ENCODE measurements around the gene GBP7.

DNA sequence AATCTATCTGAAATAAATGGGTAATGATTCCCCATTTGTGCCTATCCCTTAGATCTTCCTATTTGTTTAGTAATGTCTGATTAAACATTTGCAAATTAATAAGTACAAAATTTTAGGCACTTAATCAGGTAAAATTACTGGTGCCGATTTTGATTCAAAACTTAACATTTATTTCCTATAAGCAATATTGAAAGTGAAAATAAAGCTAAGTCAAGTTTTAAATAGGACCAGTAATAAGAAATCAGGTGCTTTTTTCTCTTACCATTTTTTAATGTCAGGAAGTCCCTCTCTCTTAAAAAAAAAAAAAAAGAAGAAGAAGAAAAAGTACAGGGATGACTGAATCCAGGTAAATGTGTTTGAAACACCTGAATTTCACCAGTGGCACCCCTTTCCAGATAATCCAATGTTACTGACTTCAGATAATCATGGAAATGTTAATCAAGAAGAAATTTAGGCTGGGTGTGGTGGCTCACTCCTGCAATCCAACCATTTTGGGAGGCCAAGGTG is 23.8 kb upstream of the GBP7 start:
- TF ChIP-seq, protein P1, sequence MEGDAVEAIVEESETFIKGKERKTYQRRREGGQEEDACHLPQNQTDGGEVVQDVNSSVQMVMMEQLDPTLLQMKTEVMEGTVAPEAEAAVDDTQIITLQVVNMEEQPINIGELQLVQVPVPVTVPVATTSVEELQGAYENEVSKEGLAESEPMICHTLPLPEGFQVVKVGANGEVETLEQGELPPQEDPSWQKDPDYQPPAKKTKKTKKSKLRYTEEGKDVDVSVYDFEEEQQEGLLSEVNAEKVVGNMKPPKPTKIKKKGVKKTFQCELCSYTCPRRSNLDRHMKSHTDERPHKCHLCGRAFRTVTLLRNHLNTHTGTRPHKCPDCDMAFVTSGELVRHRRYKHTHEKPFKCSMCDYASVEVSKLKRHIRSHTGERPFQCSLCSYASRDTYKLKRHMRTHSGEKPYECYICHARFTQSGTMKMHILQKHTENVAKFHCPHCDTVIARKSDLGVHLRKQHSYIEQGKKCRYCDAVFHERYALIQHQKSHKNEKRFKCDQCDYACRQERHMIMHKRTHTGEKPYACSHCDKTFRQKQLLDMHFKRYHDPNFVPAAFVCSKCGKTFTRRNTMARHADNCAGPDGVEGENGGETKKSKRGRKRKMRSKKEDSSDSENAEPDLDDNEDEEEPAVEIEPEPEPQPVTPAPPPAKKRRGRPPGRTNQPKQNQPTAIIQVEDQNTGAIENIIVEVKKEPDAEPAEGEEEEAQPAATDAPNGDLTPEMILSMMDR (IDR thresholded peaks at IDR 0.05; ENCODE audit: insufficient read depth, low read depth, low read length): no peak
- TF ChIP-seq EZH2 (IDR thresholded peaks at IDR 0.05; ENCODE audit: insufficient read depth, low read length): no peak

Data from astrocyte (in vitro differentiated cells and primary cell).